Neuron (in vitro differentiated cells): ENCODE results near the gene C22orf15.
"Not testable (repeated sequence)": the region's sequence is repeated elsewhere in the genome, so short reads cannot be mapped to it uniquely, and the experiment has no call there.

Experiments
- H2AFZ ChIP-seq: one replicate; pipeline ENCODE4 v1.6.1; 2013; ENCODE audit warnings: low read depth, mild to moderate bottlenecking, inconsistent platforms, low read length, moderate library complexity
- H3K27me3 ChIP-seq: one replicate; pipeline ENCODE4 v1.6.1; 2013; ENCODE audit warnings: low read length; ENCODE audit not compliant: insufficient read depth
- H3K36me3 ChIP-seq: one replicate; pipeline ENCODE4 v1.6.1; 2013; ENCODE audit warnings: low read length; ENCODE audit not compliant: insufficient read depth
- H3K4me1 ChIP-seq: one replicate; pipeline ENCODE4 v1.6.1; 2013; ENCODE audit warnings: low read length; ENCODE audit not compliant: insufficient read depth
- H3K4me3 ChIP-seq: 2 replicates; pipeline ENCODE4 v1.5.1; 2013; ENCODE audit warnings: mild to moderate bottlenecking, low read length, moderate library complexity
- H3K9me3 ChIP-seq: one replicate; pipeline ENCODE4 v1.6.1; 2013; ENCODE audit warnings: low read length

The C22orf15 gene

GRCh38 chr22:23762842-23763578, at the start of gene C22orf15:
Gene C22orf15, plus strand, starts transcription at chr22:23762990. Its CDS starts 317 bp downstream, at chr22:23763307.
- Histone ChIP-seq H2AFZ (no peak within 1 kb of the TSS), H3K4me1 (peaks cover 13% of the 10 kb centered on the region), H3K4me3 (no peak within 1 kb of the TSS), H3K36me3 (peaks cover 10% of the 10 kb centered on the region), H3K27me3 (no peaks in the 10 kb centered on the region), H3K9me3 (no peaks in the 10 kb centered on the region)

DNA sequence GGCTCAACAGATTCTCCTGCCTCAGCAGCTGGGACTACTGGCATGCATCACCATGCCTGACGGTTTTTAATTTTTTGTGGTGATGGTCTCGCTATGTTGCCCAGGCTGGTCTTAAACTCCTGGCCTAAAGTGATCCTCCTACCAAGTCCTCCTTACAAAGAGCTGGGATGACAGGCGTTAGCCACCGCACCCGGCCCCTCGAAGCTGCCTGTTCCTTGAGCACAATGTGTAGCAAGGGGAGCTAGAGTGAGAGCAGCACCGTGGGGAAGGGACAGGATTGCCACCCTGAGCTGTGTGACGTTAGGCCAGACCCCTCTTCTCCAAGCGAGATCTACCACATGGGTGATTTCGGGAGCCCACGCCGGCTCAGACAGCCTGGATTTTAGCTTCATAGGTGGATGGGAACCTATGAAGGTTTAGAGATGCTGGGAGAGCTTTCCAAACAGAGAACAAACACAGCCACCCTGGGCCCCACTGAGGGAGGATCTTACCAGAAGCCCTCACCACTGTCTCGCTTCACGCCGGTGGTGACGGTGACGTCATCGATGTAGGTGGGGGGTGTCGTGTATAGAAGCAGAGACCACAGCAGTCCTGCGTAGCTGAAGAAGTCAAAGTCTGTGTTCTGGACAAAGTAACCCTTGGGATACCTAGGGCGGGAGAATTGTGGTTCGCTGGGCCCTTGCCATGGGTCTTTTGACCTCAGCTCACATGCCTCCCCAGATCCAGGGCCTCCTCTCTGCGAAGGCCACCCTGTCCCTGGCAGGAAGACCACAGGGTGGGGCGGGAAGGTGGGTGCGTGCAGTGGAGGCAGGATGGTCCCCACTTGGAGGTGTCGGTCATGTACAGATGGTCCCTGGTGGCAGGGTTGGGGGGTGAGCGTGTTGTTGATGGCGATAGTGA, 48.8 kb upstream of the C22orf15 start:
- peaks cover 39% of the 10 kb centered on the region for H3K36me3 ChIP-seq
- H3K27me3 ChIP-seq, result no peaks in the 10 kb centered on the region

DNA sequence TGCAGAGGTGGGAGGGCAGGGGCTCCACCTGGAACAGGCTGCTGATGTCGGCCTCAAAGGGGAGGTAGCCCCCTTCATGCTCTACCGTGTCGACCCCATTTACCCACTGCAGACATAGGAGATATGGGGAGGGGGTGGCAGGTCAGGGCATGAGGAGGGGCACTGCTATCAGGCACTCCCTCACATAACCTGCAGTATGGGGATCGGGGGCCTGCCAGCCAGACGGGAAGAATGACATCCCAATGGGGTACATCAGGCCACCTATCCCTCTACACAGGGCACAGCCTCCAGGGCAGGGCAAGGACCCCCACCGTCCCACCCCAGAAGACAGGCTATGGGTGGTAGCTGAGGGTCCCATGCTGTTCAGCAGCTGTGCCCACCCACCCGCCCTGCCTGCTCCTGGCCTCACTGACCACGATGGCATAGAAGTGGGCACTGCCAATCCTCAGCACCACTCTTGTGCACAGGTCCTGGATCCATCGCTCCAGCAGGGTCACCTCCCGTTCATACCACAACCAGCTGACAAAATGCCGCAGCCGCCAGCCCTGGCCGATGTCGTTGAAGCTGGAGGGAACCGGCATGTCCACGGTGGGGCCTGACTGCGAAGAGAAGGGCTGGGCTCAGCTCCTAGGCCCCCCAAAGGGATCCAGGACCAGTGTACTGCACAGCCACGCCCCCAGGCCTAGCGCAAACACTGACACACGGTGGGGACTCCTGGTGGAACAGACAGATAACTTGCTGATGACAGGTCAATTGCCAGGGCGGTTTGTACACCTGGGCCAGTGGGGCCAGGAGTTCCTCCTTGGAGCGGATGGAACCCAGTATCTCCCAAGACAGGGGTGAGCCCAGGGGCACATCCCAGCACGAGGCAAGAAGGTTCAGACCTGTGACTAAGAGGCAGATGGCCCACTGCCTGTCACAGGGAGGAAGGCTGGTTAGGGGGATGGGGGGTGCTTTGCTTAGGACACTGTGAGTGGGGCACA, 47.9 kb upstream of the C22orf15 start:
- Histone ChIP-seq H3K27me3 (no peaks in the 10 kb centered on the region), H3K4me1 (peaks cover 7% of the 10 kb centered on the region), H3K9me3 (no peaks in the 10 kb centered on the region), H3K36me3 (peaks cover 30% of the 10 kb centered on the region), H3K4me3 (no peak overlapping the region), H2AFZ (no peak overlapping the region)

More for the DNA sequence above, 48.8 kb upstream of the C22orf15 start:
- peaks cover 7% of the 10 kb centered on the region for H3K4me1 ChIP-seq
- no peak overlapping the region for H2AFZ ChIP-seq
- no peak overlapping the region for H3K4me3 ChIP-seq
- no peaks in the 10 kb centered on the region for H3K9me3 ChIP-seq

GRCh38 chr22:23715806-23716375, 46.9 kb upstream of the C22orf15 start:
- peak overlapping the region; percentile 68 for H3K4me3 ChIP-seq

DNA sequence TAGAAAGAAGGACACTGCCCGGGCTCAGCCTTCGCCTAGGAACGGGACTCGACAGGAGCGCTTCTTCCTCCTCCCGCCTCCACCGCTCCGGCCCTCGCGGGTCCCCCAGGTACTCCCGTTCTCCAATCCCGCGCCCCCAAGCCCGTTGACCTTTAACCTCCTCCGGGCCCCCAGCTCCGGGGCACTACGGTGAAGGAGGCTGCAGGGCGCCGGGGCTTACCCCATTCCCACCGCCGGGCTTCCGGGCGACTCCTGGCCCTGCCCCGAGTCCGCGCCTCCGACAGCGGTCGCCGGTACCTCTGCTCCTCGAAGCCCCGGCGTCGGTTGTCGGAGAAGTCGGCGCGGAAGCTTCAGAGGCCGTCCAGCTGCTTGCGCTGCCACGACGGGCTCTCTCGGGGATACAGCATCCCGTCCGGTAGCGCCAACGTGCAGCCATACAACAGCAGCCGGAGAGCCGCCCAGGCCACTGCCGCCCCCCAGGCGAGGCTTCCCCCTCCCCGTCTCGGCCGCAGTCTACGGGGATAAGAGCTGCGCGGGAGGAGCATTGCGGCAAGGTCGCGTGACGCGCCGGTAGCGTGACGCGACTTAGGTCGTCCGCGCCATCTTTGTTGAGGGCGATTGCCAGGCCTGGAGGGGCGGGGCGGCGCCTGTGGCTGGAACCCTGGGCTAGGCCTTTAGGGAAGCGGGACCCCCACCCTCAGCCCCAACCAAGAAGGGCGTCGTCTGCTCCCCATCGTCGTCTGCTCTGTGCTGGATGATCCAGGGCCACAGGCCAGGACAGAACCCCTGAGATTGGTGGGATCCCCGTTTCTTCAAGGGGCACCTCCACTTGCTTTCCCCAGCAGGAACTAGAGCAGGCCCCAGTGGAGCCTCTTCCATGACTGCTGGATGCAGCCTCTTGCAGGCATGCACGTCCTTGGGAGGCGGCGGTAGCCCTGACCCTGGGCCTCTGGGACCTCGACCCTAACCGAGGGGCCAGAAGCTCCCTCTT, 45.7 kb upstream of the C22orf15 start:
- H3K4me3 ChIP-seq, result peak overlapping the region; percentile 68
- H3K9me3 ChIP-seq, result no peaks in the 10 kb centered on the region
- H3K36me3 ChIP-seq, result peaks cover 10% of the 10 kb centered on the region
- peak overlapping the region; percentile 78 for H2AFZ ChIP-seq
- H3K4me1 ChIP-seq, result peaks cover 7% of the 10 kb centered on the region
- no peaks in the 10 kb centered on the region for H3K27me3 ChIP-seq

More at GRCh38 chr22:23715806-23716375, 46.9 kb upstream of the C22orf15 start:
- Histone ChIP-seq H3K4me1 (peaks cover 7% of the 10 kb centered on the region), H3K9me3 (no peaks in the 10 kb centered on the region), H3K27me3 (no peaks in the 10 kb centered on the region), H3K36me3 (peaks cover 21% of the 10 kb centered on the region), H2AFZ (no peak overlapping the region)

GRCh38 chr22:23718371-23719165, 44.2 kb upstream of the C22orf15 start:
- no peak overlapping the region for H3K4me3 ChIP-seq
- no peaks in the 10 kb centered on the region for H3K27me3 ChIP-seq
- peaks cover 5% of the 10 kb centered on the region for H3K36me3 ChIP-seq
- no peak overlapping the region for H2AFZ ChIP-seq
- H3K4me1 ChIP-seq, result peaks cover 7% of the 10 kb centered on the region
- H3K9me3 ChIP-seq, result no peaks in the 10 kb centered on the region

DNA sequence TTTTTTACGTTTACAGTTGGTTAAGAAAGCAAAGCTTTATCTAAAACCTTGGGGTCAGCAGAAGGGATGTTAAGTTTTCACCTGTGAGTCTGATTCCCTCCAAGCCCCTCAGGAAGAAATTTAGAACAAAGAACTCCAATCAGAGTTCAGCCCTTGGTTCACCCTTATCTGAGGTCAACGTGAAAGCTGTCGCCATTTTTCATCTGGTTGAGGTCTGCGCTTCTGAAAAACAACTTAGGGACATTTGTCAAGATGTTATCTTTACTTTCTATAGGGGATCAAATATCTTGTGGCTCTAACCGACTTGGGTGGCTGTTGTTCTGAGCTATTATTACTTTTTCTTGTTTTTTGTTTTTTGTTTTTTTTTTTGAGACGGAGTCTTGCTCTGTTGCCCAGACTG, 41.9 kb upstream of the C22orf15 start:
- Histone ChIP-seq H3K4me3 (no peak overlapping the region), H3K4me1 (peaks cover 6% of the 10 kb centered on the region)

GRCh38 chr22:23722160-23722559, 40.6 kb upstream of the C22orf15 start:
- Histone ChIP-seq H2AFZ (no peak overlapping the region), H3K4me1 (no peaks in the 10 kb centered on the region), H3K4me3 (no peak overlapping the region), H3K36me3 (no peaks in the 10 kb centered on the region), H3K9me3 (no peaks in the 10 kb centered on the region), H3K27me3 (peaks cover 2% of the 10 kb centered on the region)

More for the DNA sequence above, 41.9 kb upstream of the C22orf15 start:
- H3K9me3 ChIP-seq, result no peaks in the 10 kb centered on the region
- no peak overlapping the region for H2AFZ ChIP-seq
- H3K36me3 ChIP-seq, result no peaks in the 10 kb centered on the region
- H3K27me3 ChIP-seq, result peaks cover 2% of the 10 kb centered on the region

GRCh38 chr22:23722724-23723123, 40.1 kb upstream of the C22orf15 start:
- Histone ChIP-seq H3K9me3 (no peaks in the 10 kb centered on the region), H3K4me3 (no peak overlapping the region), H3K36me3 (no peaks in the 10 kb centered on the region), H3K27me3 (peaks cover 2% of the 10 kb centered on the region), H3K4me1 (no peaks in the 10 kb centered on the region), H2AFZ (no peak overlapping the region)

DNA sequence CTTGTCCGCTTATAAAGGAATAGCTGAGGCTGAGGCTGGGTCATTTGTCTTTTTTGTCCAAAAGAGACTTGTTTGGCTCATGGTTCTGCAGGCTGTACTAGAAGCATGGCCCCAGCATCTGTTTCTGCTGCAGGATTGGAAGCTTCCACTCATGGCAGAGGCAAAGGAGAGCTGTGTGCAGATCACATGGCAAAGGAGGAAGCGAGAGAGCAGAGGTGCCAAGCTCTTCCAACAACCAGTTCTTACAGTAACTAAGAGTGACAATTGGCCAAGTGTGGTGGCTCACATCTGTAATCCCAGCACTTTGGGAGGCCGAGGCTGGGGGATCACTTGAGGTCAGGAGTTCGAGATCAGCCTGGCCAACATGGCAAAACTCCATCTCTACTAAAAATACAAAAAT, 34.7 kb upstream of the C22orf15 start:
- not testable (repeated sequence) for H2AFZ ChIP-seq, H3K4me3 ChIP-seq, H3K9me3 ChIP-seq, H3K27me3 ChIP-seq, H3K4me1 ChIP-seq, H3K36me3 ChIP-seq

GRCh38 chr22:23737696-23738095, 25.1 kb upstream of the C22orf15 start:
- H2AFZ ChIP-seq, result no peak overlapping the region
- no peak overlapping the region for H3K4me3 ChIP-seq
- H3K27me3 ChIP-seq, result no peaks in the 10 kb centered on the region
- H3K4me1 ChIP-seq, result no peaks in the 10 kb centered on the region
- H3K9me3 ChIP-seq, result no peaks in the 10 kb centered on the region
- H3K36me3 ChIP-seq, result peaks cover 8% of the 10 kb centered on the region
